HUDEP-2 (cell line): ENCODE data around the gene AFF3.
"Not testable (repeated sequence)": the region's sequence is repeated elsewhere in the genome, so short reads cannot be mapped to it uniquely, and the experiment has no call there.

Experiments
- DNase-seq, 76 experiments: peaks; one replicate each; lab custom pipeline; 2025; ENCODE audit not compliant: unreplicated experiment in 76 of 76; lab: John Stamatoyannopoulos, UW

AFF3 gene

DNA sequence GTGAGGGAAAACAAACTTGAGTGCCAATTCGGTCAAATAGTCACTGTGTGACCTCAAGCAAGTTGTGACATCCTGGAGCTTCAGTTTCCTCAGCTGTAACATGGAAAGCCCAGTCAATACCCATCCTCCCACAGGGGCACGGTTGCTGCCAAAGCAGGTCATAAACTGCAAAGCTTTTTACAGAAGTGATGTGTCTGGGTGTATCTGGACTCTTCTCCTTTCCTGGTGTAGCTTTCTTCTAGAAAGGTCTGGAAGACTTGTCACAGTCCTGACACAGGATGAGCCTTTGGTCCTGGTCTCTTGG, 4.2 kb upstream of the AFF3 start:
- no peak for DNase-seq

DNA sequence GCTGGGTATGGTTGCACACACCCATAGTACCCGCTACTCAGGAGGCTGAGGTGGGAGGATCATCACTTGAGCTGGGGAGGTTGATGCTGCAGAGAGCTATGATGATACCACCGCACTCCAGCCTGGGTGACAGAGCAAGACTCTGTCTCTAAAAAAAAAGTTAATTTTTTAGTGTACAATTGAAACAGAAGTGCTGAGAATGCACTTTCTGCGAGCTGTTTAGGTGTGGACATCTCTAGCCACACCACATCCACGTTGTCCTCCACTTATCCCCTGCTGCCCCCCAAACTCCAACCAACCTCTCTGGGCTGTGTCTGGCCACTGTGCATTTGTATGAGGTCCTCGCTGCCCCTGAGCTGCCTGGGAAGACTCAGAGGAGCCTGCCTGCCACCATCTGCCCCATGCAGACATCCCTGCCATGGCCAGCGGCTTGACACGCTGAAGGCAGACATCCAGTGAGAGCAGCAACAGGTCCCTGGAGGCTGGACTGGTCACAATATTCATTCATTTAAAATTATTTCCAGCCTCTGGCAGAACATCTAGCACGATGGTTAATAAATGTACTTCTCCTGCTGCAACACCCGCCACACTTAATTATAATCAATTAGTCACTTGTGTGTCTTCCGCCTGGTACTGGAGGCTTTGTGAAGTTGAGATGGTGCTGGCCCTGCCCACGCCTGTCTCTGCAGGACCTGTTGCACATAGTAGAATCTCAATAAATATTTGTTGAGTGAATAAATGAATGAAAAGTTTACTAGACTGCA, 3.7 kb upstream of the AFF3 start:
- no peak for DNase-seq

DNA sequence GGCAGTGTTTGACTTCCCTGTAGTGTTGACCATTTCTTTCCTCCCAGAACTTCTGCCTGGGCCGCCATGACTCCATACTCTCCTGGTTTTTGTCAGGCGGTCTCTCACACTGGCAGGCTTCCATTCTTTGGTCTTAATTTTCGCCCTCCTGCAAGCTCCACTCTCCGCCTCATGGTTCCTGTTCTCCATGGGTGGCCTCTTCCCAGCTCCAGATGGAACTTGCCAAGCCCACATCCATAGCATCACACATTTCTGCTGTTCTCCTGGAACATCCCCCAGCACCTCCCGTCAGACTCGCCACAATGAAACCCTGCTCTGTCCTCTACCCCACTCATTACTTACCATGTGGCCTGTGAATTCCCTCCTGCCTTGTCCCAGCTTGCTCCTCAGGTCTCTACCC, 896 bp upstream of the AFF3 start:
- DNase-seq = no peak

DNA sequence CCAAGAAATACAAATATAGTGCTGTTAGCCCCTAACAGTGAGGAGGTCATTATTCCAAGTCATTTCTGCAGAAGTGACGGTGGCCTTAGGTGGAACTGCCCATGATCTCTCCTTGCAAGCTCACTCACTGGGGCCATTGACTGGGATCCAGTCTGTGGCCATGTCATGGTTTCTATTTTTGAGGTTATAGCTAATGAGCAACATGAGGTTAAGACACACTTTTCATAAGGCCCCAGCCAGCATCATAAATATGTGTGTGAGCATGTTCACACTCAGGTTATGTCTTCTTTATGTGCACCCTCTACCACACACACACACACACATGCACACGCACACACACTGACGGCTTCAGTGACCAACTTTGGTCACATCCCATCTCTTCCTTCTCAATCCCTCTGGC, 484 bp downstream of the AFF3 start:
- DNase-seq = no peak

DNA sequence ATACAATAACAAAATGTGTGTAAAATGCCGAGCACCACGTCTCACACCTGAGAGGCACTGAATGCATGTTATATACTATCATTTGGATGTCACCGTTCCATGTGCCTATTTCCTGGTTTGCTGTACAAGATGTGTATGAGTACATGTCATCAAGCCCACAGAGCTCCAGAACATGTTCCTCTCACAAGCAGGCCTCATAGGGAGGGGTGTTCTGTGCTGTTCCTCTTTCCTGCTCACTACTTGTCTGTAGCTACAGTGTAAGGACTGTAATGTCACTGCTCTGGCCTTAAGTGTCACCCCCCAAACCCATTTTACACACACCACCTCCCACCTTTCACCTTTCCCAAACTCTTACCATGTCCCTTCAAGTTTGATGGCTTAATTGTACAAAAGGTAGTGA, 1.8 kb downstream of the AFF3 start:
- DNase-seq = no peak

DNA sequence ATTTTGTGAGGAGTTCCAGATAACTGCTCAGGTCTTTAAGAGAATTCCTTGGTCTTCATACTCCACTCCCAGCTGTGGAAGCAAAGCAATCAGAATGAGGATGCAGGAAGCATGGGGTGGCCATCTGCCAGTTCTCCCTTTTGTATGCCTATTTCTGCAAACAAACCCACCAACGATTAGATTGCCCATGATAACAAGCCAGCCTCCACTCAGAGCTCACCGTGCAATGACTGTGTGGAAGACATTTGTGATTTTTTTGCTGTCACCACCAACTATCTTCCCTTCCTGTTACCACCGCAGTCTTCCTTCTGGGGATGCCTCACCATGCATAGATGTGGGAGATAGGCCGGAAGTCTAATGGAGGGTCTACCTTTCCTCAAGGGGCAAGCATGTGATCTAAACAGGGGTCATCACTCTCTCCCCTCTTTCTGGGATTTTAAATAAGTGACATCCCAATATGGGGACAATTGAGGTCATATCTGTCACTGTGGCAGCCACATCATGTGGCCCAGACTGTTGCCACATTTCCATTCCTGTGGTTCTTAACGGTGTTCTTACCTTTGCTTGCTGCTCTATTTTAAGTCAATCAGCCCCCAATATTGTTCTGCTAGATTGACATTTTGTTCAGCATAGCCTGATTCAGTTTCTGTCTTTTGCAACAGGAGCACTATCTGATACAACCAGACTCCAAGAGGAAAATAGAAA, 4.4 kb downstream of the AFF3 start:
- no peak for DNase-seq

DNA sequence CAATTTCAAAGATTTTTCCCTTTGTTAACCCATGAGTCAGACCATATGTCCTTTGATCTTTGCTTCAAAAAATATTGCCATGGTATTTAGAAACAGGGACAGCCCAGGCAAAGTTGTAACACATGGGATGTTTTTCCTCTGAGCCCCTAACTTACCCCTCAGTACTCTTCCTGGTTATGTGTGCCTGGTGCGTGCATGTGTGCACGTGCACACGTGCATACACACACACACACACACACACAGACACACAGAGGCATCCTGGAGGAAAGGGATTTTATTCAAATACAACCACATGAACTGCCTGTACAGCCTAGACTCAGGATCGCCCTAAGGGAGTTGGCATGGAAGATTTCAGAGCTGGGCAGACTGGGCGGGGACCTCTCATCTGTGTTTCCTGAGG, 5.1 kb downstream of the AFF3 start:
- no peak for DNase-seq

DNA sequence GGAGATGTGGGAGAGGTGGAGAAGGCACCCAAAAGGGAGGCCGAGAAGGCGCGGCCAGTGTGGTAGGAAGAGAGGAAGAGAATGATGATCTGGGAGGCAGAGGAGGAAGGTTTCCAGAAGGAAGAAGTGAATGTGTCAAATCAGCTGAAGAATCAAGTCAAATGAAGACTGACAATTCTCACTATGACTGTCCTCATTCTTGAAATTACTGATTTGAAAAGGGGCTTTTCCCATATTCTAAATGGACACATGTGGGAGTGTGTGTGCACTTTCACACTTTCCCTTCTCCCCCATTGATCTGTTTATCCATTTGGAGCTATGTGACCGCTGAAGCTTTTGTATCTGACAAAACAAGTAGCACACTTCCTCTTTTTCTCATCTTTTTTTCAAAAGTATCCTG, 6.1 kb downstream of the AFF3 start:
- no peak for DNase-seq

DNA sequence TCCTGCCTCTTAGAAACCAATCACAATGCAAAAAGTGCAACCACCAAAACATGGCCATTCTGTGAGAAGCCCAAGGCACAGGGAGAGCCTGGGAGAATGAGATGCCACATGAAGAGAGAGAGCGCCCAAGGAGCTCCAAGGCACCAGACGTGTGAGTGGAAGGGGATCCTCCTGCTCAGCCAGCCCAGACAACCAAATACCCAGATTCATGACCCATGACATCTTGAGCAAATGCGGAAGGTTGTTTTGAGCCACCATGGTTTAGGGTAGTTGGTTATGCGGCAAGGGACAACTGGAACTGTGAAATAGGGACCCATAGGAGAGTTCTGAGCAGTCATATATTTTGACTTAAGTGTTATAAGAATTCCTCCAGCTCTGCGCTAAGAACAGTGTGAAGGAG, 7.0 kb downstream of the AFF3 start:
- no peak for DNase-seq

DNA sequence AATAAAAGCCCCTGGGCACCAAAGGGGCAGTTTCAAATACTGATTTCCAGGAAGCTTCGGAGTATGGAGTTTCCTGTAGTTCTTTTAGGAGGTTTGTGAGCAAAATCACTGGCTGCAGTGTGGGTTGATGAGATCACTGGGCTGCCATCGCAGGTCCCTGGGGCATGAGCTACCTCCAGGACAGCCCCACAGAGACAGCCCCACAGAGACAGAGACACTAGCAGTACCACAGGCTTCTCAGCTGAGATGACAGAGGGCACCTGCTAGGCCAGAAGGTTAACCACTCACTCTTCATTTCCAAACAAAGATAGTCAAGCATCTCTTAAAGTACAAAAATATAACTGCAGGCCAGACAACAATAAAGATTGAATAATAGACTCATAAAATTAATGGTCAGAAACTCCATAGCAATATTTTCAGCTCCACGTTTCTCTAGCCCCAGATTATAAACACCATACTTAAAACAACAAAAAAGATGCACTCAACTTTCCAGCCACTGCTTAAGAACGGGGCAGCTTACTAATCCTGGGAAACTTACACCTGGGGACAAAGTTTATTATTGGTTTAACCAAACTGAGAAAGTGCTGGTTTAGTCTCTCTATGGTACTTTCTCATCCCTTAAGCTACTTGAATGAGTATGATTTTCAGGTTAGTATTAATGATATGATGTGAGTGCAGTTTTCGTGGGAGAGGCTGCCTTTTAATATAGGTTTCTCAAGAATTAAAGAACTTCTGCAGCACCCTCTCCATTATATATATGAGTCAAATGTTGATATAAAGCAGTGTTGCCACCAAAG, 11.6 kb downstream of the AFF3 start:
- no peak for DNase-seq

DNA sequence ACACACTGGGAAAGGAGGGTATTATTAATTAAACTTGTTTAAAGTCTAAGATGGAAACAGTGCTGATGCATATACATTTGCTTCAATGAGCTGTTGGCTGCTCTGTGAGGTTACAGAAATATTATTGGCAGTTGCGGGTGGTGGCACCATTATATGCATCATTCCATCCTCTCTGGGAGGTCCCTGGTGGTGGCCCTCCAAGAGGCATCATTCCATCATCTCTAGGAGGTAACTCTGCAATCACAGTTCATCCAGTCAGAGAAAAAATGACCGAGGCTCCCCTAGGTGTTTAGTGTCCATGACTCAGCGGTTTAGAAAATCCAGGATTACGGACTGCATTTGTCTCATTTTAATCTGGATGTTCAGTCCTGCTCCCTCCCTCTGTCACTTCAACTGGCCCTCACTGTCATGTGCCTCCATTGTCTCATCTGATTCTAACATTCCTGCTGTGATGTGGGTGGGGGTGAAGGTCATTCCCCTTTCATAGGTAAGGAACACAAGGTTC, 15.4 kb downstream of the AFF3 start:
- DNase-seq = no peak

DNA sequence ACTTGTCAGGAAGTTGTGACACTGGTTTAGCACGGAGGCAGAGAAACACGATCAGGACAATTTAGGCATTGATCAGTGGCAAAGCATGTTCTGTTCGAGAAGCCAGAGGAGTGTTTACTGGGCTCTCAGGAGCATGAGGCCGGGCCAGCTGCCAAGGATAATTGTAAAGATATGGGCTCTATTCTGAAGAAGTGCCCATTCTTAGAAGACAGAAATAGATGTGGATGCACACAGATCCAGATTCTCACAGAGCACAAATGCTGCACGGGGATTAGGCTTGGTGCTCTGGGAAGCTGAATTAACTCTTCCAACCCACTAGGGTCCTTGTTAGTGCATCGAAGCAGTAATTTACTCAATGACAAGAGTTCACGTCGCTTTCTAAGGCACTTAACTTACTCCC, 16.2 kb downstream of the AFF3 start:
- no peak for DNase-seq

DNA sequence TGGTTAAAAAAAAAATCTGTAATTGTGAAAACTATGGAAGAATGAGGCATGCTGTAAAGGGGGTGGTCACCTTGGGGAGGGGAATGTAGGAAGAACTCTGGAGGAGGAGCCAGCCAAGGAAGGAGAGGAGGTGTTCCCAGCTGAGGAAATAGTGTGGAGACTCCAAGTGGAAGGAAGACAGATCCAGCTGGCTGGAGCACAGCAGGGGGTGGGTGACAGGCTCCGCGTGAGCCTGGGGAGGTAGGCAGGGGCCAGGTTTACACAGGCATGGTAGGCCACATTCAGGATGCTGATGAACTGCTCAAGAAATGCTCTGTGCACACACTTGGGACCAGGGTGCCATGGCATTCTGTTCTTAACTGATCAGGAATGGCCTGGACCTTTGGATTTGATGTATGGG, 16.8 kb downstream of the AFF3 start:
- no peak for DNase-seq

DNA sequence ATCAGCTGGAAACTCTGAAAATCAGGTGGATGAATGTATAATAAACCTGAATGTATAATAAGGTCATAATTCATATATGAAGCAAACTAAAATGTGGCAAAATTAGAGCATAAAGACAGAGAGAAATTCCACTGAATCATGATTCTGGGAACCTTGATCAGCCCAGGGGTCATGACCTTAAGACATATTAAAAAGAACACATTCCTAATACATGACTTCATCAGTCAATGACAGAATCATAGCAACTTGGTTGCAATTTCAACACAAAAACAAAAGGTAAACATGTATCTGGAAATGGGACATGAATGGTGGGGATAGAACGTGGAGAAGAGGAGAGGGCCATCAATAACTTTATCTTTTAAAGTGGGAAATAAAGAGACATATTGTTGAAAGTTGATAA, 17.6 kb downstream of the AFF3 start:
- no peak for DNase-seq

DNA sequence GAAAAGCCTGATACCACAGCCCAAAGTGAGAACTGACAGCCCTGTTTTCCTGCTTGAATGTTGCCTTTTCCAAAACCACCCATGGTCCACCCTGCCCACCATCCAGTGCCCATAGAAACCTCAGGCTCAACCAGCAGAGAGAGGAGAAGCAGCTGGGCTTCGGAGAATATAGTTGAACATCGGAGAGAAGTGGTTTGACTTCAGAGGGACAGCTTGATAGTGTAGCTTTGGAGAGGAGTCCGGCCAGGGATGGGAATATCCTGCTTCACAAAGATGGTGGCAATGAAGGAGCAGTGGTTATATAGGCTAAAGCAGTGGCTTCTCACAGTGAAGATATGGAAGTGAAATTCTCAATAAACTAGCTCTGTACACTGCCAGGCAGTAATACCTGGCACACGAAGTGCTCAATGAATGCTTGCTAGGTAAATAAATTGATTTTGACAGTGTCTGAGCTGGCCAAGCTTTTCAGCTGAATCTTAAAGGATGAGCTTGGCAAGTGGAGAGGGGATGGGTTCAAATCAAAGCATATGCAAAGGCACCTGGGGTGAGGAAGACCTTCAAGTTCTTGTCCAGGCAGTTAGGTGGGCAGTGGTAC, 21.2 kb downstream of the AFF3 start:
- no peak for DNase-seq

DNA sequence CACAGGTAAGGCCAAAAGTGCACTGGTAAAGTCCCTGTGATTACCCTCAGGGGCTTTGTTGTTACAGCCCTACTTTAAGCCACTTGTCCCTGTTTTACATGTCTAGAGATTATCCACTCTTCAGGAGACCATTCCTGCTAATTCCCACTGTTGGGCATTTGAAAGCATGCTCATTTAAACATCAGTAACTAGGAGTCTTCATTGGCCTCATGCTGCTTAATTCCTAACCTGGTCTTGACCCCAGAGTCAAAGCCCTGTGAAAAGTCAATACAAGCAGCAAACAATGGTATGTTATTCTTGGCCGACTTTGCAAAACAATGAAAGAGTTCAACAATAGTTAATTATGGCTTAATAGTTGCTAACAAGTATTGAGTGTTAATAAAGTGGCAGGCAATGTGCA, 23.2 kb downstream of the AFF3 start:
- DNase-seq = no peak

DNA sequence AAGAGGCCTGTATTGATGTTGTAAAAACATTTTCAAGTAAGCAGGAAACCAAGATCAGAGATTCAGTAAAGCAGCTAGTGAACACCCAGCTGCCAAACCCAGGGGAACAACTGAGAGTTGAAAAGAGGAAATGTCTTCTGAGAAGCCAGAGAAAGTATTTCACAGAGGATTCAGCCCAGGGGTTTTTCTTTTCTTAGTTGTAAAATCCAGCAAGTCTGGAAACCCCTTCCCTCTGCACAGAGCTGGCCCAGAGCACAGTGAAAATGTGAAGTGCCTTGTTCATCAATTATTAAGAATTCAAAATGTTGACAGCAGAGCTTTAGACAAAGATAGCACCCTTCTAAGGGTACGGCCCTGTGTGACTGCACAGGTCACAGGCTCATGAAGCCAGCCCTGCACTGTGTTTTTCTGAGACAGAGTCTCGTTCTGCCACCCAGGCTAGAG, 28.4 kb downstream of the AFF3 start:
- DNase-seq = no peak

DNA sequence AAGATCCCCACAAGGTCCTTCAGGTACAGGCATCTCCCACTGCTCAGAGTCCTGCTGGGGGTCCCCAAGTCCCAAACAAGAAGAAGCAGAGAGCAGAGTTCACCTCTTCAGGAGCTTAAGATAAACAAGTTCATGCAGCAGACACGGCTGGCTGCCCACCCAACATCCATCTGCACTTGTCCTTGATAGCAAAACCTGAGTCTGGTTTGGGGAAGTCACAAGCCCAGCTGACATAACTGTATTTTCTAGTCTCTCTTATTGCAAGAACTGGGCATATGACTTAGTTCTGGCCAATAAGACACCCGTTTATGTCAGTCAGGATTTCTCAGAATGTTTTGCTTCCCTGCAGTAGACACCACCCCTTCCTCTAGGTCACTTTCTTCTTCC, 31.8 kb downstream of the AFF3 start:
- DNase-seq = no peak

DNA sequence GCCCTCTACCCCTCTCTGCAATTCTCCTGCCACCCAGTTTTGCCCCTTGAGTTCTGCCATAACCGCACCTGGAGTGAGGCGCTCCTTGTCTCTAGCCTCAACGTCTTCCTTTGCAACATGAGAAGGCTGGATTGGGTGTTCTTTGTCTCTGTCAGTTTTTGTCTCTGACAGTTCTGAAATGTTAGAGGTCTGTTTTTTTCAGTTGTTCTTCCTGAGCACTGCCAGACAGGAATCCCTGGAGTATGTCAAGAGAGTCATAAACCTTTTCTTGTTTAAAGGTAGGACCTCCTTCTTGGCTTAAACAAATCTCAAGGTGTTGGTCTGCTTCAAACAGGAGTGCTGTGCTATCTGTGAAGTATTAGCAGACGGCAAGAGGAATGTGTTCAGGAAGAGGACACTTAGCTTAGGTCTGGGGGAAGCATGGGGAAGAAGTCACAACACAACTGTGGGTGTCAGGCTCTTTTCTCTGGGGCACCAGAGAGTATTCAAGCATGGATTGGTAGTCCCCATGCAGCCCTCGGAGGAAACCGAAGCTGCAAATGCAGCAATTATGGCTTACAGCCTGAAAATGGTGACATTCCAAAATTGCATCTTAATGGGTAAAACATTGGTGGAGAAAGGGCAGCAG, 32.3 kb downstream of the AFF3 start:
- DNase-seq = no peak

DNA sequence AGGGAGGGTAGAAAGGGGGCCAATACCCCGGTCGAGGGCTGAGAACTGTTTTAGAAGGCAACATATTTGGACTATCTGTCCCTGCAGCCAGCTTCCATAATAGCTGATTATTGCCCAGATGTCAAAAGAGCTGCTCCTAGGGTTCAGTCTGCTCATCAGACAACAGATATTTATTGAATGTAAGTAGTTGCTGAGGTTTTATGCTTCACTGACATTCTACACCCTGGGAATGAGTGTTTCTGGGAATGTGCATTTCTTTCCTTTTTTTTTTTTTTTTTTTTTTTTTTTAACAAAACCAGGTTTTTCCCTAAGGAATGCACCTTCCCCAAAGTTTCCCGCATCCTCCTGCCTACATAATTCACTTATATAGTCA, 33.8 kb downstream of the AFF3 start:
- DNase-seq = not testable (repeated sequence)
